ENCODE data around the gene C10orf105.

DNA sequence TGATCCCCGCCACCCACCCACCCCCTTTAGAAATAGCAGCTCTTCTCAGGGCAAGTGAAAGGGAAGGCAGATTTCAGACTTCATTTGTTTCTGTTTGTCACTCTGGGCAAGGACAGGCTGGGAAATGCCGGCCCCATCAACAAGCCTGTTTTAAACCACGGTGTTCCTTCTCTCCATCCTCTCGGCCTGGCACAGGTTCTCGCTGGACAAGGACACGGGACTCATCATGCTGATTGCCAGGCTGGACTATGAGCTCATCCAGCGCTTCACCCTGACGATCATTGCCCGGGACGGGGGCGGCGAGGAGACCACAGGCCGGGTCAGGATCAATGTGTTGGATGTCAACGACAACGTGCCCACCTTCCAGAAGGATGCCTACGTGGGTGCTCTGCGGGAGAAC lies 42.3 kb downstream of the C10orf105 start:
- TF ChIP-seq, protein P1, sequence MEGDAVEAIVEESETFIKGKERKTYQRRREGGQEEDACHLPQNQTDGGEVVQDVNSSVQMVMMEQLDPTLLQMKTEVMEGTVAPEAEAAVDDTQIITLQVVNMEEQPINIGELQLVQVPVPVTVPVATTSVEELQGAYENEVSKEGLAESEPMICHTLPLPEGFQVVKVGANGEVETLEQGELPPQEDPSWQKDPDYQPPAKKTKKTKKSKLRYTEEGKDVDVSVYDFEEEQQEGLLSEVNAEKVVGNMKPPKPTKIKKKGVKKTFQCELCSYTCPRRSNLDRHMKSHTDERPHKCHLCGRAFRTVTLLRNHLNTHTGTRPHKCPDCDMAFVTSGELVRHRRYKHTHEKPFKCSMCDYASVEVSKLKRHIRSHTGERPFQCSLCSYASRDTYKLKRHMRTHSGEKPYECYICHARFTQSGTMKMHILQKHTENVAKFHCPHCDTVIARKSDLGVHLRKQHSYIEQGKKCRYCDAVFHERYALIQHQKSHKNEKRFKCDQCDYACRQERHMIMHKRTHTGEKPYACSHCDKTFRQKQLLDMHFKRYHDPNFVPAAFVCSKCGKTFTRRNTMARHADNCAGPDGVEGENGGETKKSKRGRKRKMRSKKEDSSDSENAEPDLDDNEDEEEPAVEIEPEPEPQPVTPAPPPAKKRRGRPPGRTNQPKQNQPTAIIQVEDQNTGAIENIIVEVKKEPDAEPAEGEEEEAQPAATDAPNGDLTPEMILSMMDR (IDR thresholded peaks at IDR 0.05): no peak
- TF ChIP-seq POLR2A (IDR thresholded peaks at IDR 0.05): no peak
